ENCODE results near the gene RBM33. TPM values are rescaled to one million over a fixed set of nuclear protein-coding genes. Genes with fewer than 3 reads are reported as not detected.

Gene RBM33
- total and polyA plus RNA-seq, 8 donors: 14.6 to 40.1 (median 32.7) TPM

GRCh38 chr7:155778349-155778748 lies 133.9 kb downstream of the RBM33 start:
- no peaks in the 10 kb centered on the region for H3K9me3 ChIP-seq
- H3K27ac ChIP-seq: no peak overlapping the region
- FAIRE-seq: no peak
- H3K36me3 ChIP-seq: peaks cover 0 to 65% (median 26%) of the 10 kb centered on the region in 3 donors
- no peaks in the 10 kb centered on the region for H3K27me3 ChIP-seq
- intact Hi-C loops (cut with DNase I): no loop called here
- TF ChIP-seq CTCF (IDR thresholded peaks at IDR 0.05): no peak
- H3K4me1 ChIP-seq: no peaks in the 10 kb centered on the region
- no peak for ATAC-seq
- H3K4me3 ChIP-seq: no peak overlapping the region
- WGBS, 2 donors: 64% methylated on average over 6 of the region's 6 CpGs
- DNase-seq: no peak

DNA sequence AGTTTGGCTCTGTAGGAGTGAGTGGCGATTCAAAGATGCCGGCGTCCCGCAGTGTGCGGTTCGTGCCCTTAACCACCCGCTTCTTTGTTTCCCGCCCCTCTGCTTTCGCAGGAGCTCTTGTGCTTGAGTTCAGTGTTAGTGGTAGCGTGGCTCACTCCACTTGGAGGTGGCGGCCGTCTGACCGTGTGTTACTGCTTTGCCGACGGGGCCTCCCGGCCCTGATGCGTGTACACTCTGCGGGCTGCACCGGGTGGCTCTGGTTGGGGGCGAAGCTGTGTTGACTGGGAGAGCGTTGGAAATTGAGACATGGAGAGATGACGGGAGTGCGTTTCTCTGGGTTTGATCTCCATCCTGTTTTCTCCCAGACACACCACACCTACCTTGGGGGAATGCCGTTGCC lies 136.4 kb downstream of the RBM33 start:
- H3K36me3 ChIP-seq: peaks cover 0 to 43% (median 14%) of the 10 kb centered on the region in 3 donors
- no peak for FAIRE-seq
- 95 to 96% methylated on average over 24 of the region's 24 CpGs for WGBS, 2 donors
- no peaks in the 10 kb centered on the region for H3K9me3 ChIP-seq
- TF ChIP-seq CTCF (IDR thresholded peaks at IDR 0.05): no peak
- no peak for DNase-seq
- no peaks in the 10 kb centered on the region for H3K4me1 ChIP-seq
- no peak overlapping the region for H3K27ac ChIP-seq
- intact Hi-C loops (cut with DNase I): no loop called here
- no peak overlapping the region for H3K4me3 ChIP-seq
- H3K27me3 ChIP-seq: no peaks in the 10 kb centered on the region
- no peak for ATAC-seq

DNA sequence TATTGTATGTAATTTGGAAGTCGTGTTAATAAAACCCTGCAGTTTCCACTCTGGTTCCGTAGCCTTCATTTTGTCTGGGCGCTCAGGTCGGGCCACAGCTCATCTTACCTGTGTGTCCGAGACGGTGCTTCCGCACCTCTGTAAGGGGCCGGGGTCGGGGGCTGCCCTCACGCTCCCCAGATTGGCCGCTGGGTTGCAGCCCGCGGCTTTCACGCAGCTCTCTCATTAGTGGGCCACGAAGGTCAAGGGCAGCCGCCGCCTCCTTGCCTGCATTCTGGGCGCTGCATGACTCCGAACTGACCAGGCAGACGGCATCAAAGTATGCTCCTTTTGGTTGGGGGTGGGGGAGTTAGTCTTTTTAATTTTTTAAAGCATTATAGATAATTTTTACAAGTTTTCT lies 137.0 kb downstream of the RBM33 start:
- Histone ChIP-seq H3K27ac (no peak overlapping the region), H3K9me3 (no peaks in the 10 kb centered on the region), H3K4me1 (no peaks in the 10 kb centered on the region), H3K4me3 (no peak overlapping the region), H3K36me3 (peaks cover 0 to 37% (median 8%) of the 10 kb centered on the region in 3 donors), H3K27me3 (no peaks in the 10 kb centered on the region)
- intact Hi-C loops (cut with DNase I): no loop called here
- WGBS, 2 donors: 93 to 95% methylated on average over 20 of the region's 20 CpGs
- FAIRE-seq (no peak), DNase-seq (no peak), ATAC-seq (no peak)
- no peak for TF ChIP-seq CTCF (IDR thresholded peaks at IDR 0.05)

DNA sequence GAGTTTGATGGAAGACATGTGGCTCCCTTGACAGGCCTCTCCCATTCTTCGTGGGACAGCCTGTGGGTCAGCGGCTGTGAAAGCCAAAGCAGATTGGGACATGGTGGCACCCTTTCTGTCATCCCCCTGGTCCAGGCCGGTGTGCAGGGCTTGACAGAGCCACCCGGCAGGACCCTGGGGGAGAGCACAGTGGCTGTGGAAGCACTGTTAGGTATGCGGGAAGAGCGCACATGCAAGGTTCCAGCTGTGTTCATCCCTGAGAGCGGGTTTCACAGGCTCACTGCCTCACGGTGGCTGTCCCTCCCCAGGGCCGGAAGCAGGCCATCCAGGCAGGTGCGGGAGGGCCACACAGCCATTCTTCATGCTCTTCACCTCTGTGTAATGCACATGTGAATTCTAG lies 138.0 kb downstream of the RBM33 start:
- no peak for FAIRE-seq
- Histone ChIP-seq H3K27me3 (no peaks in the 10 kb centered on the region), H3K9me3 (no peaks in the 10 kb centered on the region), H3K27ac (no peak overlapping the region), H3K4me1 (no peaks in the 10 kb centered on the region), H3K36me3 (peaks cover 0 to 27% (median 5%) of the 10 kb centered on the region in 3 donors), H3K4me3 (no peak overlapping the region)
- WGBS, 2 donors: 90 to 92% methylated on average over 10 of the region's 10 CpGs
- no peak for DNase-seq
- no peak for ATAC-seq
- intact Hi-C loops (cut with DNase I): no loop called here
- no peak for TF ChIP-seq CTCF (IDR thresholded peaks at IDR 0.05)

DNA sequence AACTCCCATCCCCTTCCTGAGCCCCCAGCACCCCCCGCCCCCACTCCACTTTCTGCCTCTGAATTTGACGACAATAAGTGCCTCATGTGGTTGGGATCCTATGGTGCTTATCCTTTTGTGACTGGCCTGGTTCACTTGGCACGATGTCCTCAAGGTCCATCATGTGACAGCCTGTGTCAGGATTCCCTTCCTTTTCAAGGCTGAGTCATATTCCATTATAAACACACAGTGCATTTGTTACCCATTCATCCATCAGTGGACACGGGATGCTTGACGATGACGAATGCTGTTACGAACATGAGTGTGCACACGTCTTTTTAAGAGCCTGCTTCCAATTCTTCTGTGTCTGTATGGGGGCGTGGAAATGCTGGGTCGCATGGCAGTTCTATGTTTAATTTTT lies 141.1 kb downstream of the RBM33 start:
- no peak for FAIRE-seq
- peaks cover 0 to 16% (median 0%) of the 10 kb centered on the region in 3 donors for H3K36me3 ChIP-seq
- WGBS, 2 donors: 91% methylated on average over 10 of the region's 10 CpGs
- no peak for ATAC-seq
- no peak for DNase-seq
- H3K9me3 ChIP-seq: no peaks in the 10 kb centered on the region
- H3K27ac ChIP-seq: no peak overlapping the region
- no peak for TF ChIP-seq CTCF (IDR thresholded peaks at IDR 0.05)
- no peaks in the 10 kb centered on the region for H3K4me1 ChIP-seq
- H3K4me3 ChIP-seq: no peak overlapping the region
- H3K27me3 ChIP-seq: no peaks in the 10 kb centered on the region
- intact Hi-C loops (cut with DNase I): no loop called here

Measured in pancreas (tissue), 10 donors.